ENCODE results near the gene RHOV.

The RHOV gene

GRCh38 chr15:40892447-40893012, 18.5 kb upstream of the RHOV start:
- H3K9ac ChIP-seq (ENCODE audit: low read depth in 1 of 2, low read length in 2 of 2) = no peak overlapping the region
- no peaks in the 10 kb centered on the region for H3K27me3 ChIP-seq (ENCODE audit: control insufficient read depth in 1 of 2, insufficient read depth in 2 of 2, low read length in 2 of 2)
- no peaks in the 10 kb centered on the region for H3K9me3 ChIP-seq (ENCODE audit: control insufficient read depth in 1 of 2, low read length in 2 of 2)
- no peak overlapping the region for H3K27ac ChIP-seq (ENCODE audit: low read depth, low read length)
- H3K36me3 ChIP-seq (ENCODE audit: control insufficient read depth in 1 of 2, insufficient read depth in 2 of 2, low read length in 2 of 2) = peaks cover 0 to 5% of the 10 kb centered on the region in 2 donors
- no peak overlapping the region for H3K4me3 ChIP-seq (ENCODE audit: low read depth in 1 of 2, low read length in 2 of 2)
- peaks cover 29 to 30% of the 10 kb centered on the region in 2 donors for H3K4me1 ChIP-seq (ENCODE audit: control insufficient read depth in 1 of 2, insufficient read depth in 2 of 2, low read length in 2 of 2)

GRCh38 chr15:40891810-40892446, 17.9 kb upstream of the RHOV start:
- Histone ChIP-seq H3K36me3 (ENCODE audit: control insufficient read depth in 1 of 2, insufficient read depth in 2 of 2, low read length in 2 of 2) (peaks cover 0 to 5% of the 10 kb centered on the region in 2 donors), H3K27me3 (ENCODE audit: control insufficient read depth in 1 of 2, insufficient read depth in 2 of 2, low read length in 2 of 2) (no peaks in the 10 kb centered on the region), H3K4me1 (ENCODE audit: control insufficient read depth in 1 of 2, insufficient read depth in 2 of 2, low read length in 2 of 2) (peaks cover 29 to 30% of the 10 kb centered on the region in 2 donors), H3K9ac (ENCODE audit: low read depth in 1 of 2, low read length in 2 of 2) (no peak overlapping the region), H3K27ac (ENCODE audit: low read depth, low read length) (no peak overlapping the region), H3K4me3 (ENCODE audit: low read depth in 1 of 2, low read length in 2 of 2) (no peak overlapping the region), H3K9me3 (ENCODE audit: control insufficient read depth in 1 of 2, low read length in 2 of 2) (no peaks in the 10 kb centered on the region)

GRCh38 chr15:40891138-40891537, 17.1 kb upstream of the RHOV start:
- Histone ChIP-seq H3K36me3 (ENCODE audit: control insufficient read depth in 1 of 2, insufficient read depth in 2 of 2, low read length in 2 of 2) (peaks cover 0 to 5% of the 10 kb centered on the region in 2 donors), H3K4me1 (ENCODE audit: control insufficient read depth in 1 of 2, insufficient read depth in 2 of 2, low read length in 2 of 2) (peaks cover 29 to 30% of the 10 kb centered on the region in 2 donors), H3K27ac (ENCODE audit: low read depth, low read length) (no peak overlapping the region), H3K9me3 (ENCODE audit: control insufficient read depth in 1 of 2, low read length in 2 of 2) (no peaks in the 10 kb centered on the region), H3K9ac (ENCODE audit: low read depth in 1 of 2, low read length in 2 of 2) (no peak overlapping the region), H3K4me3 (ENCODE audit: low read depth in 1 of 2, low read length in 2 of 2) (no peak overlapping the region), H3K27me3 (ENCODE audit: control insufficient read depth in 1 of 2, insufficient read depth in 2 of 2, low read length in 2 of 2) (no peaks in the 10 kb centered on the region)

- H3K9me3 ChIP-seq (ENCODE audit: control insufficient read depth in 1 of 2, low read length in 2 of 2) = no peaks in the 10 kb centered on the region
- no peak overlapping the region for H3K9ac ChIP-seq (ENCODE audit: low read depth in 1 of 2, low read length in 2 of 2)
- H3K27me3 ChIP-seq (ENCODE audit: control insufficient read depth in 1 of 2, insufficient read depth in 2 of 2, low read length in 2 of 2) = no peaks in the 10 kb centered on the region
- H3K4me3 ChIP-seq (ENCODE audit: low read depth in 1 of 2, low read length in 2 of 2) = no peak overlapping the region
- H3K27ac ChIP-seq (ENCODE audit: low read depth, low read length) = no peak overlapping the region
- peaks cover 18 to 19% of the 10 kb centered on the region in 2 donors for H3K4me1 ChIP-seq (ENCODE audit: control insufficient read depth in 1 of 2, insufficient read depth in 2 of 2, low read length in 2 of 2)
- no peaks in the 10 kb centered on the region for H3K36me3 ChIP-seq (ENCODE audit: control insufficient read depth in 1 of 2, insufficient read depth in 2 of 2, low read length in 2 of 2)
Observed at GRCh38 chr15:40889112-40889511, 15.1 kb upstream of the RHOV start.

- Histone ChIP-seq H3K36me3 (ENCODE audit: control insufficient read depth in 1 of 2, insufficient read depth in 2 of 2, low read length in 2 of 2) (no peaks in the 10 kb centered on the region), H3K4me3 (ENCODE audit: low read depth in 1 of 2, low read length in 2 of 2) (no peak overlapping the region), H3K9me3 (ENCODE audit: control insufficient read depth in 1 of 2, low read length in 2 of 2) (no peaks in the 10 kb centered on the region), H3K27me3 (ENCODE audit: control insufficient read depth in 1 of 2, insufficient read depth in 2 of 2, low read length in 2 of 2) (no peaks in the 10 kb centered on the region), H3K27ac (ENCODE audit: low read depth, low read length) (no peak overlapping the region), H3K4me1 (ENCODE audit: control insufficient read depth in 1 of 2, insufficient read depth in 2 of 2, low read length in 2 of 2) (no peaks in the 10 kb centered on the region), H3K9ac (ENCODE audit: low read depth in 1 of 2, low read length in 2 of 2) (no peak overlapping the region)
Observed at GRCh38 chr15:40886586-40886985, 12.6 kb upstream of the RHOV start.

DNA sequence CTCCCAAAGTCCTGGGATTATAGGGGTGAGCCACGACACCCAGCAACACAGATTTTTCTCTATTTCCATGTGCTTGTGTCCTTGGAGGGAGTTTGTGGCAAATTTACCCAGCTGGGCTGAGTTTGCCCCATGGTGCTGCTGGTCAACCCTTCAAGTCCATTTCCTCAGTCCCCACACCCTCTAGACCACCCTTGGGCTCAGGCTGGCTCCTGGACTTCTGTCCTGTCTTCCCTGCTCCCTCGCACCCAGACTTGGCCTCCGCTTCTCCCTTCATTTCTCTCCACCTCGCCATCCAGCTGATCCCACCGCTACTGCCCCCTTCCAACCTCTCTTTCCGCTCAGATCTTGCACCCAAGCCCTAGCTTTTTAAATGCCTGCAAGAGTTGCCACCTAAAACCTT, 7.3 kb upstream of the RHOV start:
- Histone ChIP-seq H3K27ac (ENCODE audit: low read depth, low read length) (no peak overlapping the region), H3K9me3 (ENCODE audit: control insufficient read depth in 1 of 2, low read length in 2 of 2) (no peaks in the 10 kb centered on the region), H3K36me3 (ENCODE audit: control insufficient read depth in 1 of 2, insufficient read depth in 2 of 2, low read length in 2 of 2) (no peaks in the 10 kb centered on the region), H3K4me1 (ENCODE audit: control insufficient read depth in 1 of 2, insufficient read depth in 2 of 2, low read length in 2 of 2) (peaks cover 0 to 6% of the 10 kb centered on the region in 2 donors), H3K27me3 (ENCODE audit: control insufficient read depth in 1 of 2, insufficient read depth in 2 of 2, low read length in 2 of 2) (no peaks in the 10 kb centered on the region), H3K9ac (ENCODE audit: low read depth in 1 of 2, low read length in 2 of 2) (no peak overlapping the region), H3K4me3 (ENCODE audit: low read depth in 1 of 2, low read length in 2 of 2) (no peak overlapping the region)

DNA sequence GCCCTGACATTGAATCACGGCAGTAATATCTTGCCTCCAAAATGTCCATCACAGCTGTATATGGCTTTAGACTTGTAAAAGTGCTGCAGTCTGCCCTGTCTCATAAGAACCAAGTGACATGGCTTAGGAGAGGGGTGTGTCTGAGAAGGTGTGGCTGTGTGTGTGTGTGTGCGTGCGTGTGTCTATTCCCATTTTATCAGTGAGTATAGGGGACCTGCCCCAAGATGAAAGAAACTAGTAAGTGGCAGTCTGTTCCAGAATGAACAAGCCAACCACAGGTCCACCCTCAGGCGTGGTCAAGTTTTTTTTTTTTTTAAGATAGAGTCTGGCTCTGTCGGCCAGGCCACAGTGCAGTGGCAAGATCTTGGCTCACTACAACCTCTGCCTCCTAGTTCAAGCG, 5.6 kb upstream of the RHOV start:
- Histone ChIP-seq H3K36me3 (ENCODE audit: control insufficient read depth in 1 of 2, insufficient read depth in 2 of 2, low read length in 2 of 2) (no peaks in the 10 kb centered on the region), H3K27ac (ENCODE audit: low read depth, low read length) (no peak overlapping the region), H3K4me1 (ENCODE audit: control insufficient read depth in 1 of 2, insufficient read depth in 2 of 2, low read length in 2 of 2) (peaks cover 0 to 6% of the 10 kb centered on the region in 2 donors), H3K9ac (ENCODE audit: low read depth in 1 of 2, low read length in 2 of 2) (no peak overlapping the region), H3K4me3 (ENCODE audit: low read depth in 1 of 2, low read length in 2 of 2) (no peak overlapping the region), H3K9me3 (ENCODE audit: control insufficient read depth in 1 of 2, low read length in 2 of 2) (no peaks in the 10 kb centered on the region), H3K27me3 (ENCODE audit: control insufficient read depth in 1 of 2, insufficient read depth in 2 of 2, low read length in 2 of 2) (no peaks in the 10 kb centered on the region)

- Histone ChIP-seq H3K4me1 (ENCODE audit: control insufficient read depth in 1 of 2, insufficient read depth in 2 of 2, low read length in 2 of 2) (peaks cover 0 to 10% of the 10 kb centered on the region in 2 donors), H3K27ac (ENCODE audit: low read depth, low read length) (no peak overlapping the region), H3K9ac (ENCODE audit: low read depth in 1 of 2, low read length in 2 of 2) (no peak overlapping the region), H3K4me3 (ENCODE audit: low read depth in 1 of 2, low read length in 2 of 2) (no peak overlapping the region), H3K27me3 (ENCODE audit: control insufficient read depth in 1 of 2, insufficient read depth in 2 of 2, low read length in 2 of 2) (no peaks in the 10 kb centered on the region), H3K9me3 (ENCODE audit: control insufficient read depth in 1 of 2, low read length in 2 of 2) (no peaks in the 10 kb centered on the region), H3K36me3 (ENCODE audit: control insufficient read depth in 1 of 2, insufficient read depth in 2 of 2, low read length in 2 of 2) (no peaks in the 10 kb centered on the region)
Observed at GRCh38 chr15:40878785-40879184, 4.8 kb upstream of the RHOV start.

DNA sequence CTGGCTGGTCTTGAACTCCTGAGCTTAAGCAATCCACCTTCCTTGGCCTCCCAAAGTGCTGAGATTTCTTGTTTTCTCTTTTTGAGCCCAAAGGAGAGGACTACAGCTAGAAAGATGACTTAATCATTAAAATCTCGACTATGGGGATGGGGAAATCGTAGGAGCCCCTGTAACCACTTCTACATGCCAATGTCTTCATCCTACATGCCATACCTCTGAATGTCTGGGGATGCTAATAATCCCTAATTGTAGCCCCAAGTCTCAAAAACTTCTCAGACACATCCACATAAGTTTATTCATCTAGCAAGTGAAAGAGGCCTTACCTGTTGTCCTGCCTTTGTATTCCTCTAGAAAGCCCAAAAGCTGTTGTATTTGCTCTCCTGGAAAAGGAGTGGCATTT, 3.7 kb upstream of the RHOV start:
- H3K4me1 ChIP-seq (ENCODE audit: control insufficient read depth in 1 of 2, insufficient read depth in 2 of 2, low read length in 2 of 2) = peaks cover 0 to 17% of the 10 kb centered on the region in 2 donors
- no peaks in the 10 kb centered on the region for H3K9me3 ChIP-seq (ENCODE audit: control insufficient read depth in 1 of 2, low read length in 2 of 2)
- no peak overlapping the region for H3K27ac ChIP-seq (ENCODE audit: low read depth, low read length)
- no peaks in the 10 kb centered on the region for H3K27me3 ChIP-seq (ENCODE audit: control insufficient read depth in 1 of 2, insufficient read depth in 2 of 2, low read length in 2 of 2)
- no peak overlapping the region for H3K4me3 ChIP-seq (ENCODE audit: low read depth in 1 of 2, low read length in 2 of 2)
- no peak overlapping the region for H3K9ac ChIP-seq (ENCODE audit: low read depth in 1 of 2, low read length in 2 of 2)
- H3K36me3 ChIP-seq (ENCODE audit: control insufficient read depth in 1 of 2, insufficient read depth in 2 of 2, low read length in 2 of 2) = no peaks in the 10 kb centered on the region

GRCh38 chr15:40875991-40876730, 2.1 kb upstream of the RHOV start:
- Histone ChIP-seq H3K27me3 (ENCODE audit: control insufficient read depth in 1 of 2, insufficient read depth in 2 of 2, low read length in 2 of 2) (no peaks in the 10 kb centered on the region), H3K9ac (ENCODE audit: low read depth in 1 of 2, low read length in 2 of 2) (no peak overlapping the region), H3K4me3 (ENCODE audit: low read depth in 1 of 2, low read length in 2 of 2) (no peak overlapping the region), H3K36me3 (ENCODE audit: control insufficient read depth in 1 of 2, insufficient read depth in 2 of 2, low read length in 2 of 2) (no peaks in the 10 kb centered on the region), H3K9me3 (ENCODE audit: control insufficient read depth in 1 of 2, low read length in 2 of 2) (no peaks in the 10 kb centered on the region), H3K4me1 (ENCODE audit: control insufficient read depth in 1 of 2, insufficient read depth in 2 of 2, low read length in 2 of 2) (peaks cover 12 to 23% of the 10 kb centered on the region in 2 donors), H3K27ac (ENCODE audit: low read depth, low read length) (no peak overlapping the region)
